ENCODE results near the gene PPM1L. TPM values are rescaled to one million over a fixed set of nuclear protein-coding genes. Genes with fewer than 3 reads are reported as not detected.
"Not testable (repeated sequence)": the region's sequence is repeated elsewhere in the genome, so short reads cannot be mapped to it uniquely, and the experiment has no call there.

PPM1L gene
- total RNA-seq, 1 experiment from 2014 or later, result 10.6 TPM

DNA sequence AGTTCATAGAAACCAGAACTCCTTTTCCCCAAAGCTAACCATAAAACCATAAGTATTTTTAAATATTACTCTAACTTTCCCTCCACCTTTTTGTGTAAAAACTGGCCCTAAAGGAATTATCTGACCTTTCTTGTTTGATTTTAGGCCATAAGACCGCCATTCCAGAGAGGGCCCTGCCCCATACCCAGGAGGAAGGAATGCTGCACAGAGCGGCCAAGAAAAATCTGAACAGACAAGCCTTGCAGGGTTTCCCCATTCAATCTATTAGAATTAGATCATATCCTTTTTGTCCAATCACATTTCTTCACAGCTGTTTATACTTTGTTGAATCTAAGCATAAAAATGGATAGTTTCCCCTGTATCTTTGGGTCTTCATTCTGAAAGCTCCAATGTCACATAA lies 252.1 kb downstream of the PPM1L start:
- Histone ChIP-seq H3K4me1 (ENCODE audit: insufficient read depth, low read length, poor library complexity, severe bottlenecking) (no peaks in the 10 kb centered on the region), H3K27ac (ENCODE audit: low read depth, low read length, poor library complexity, severe bottlenecking) (no peak overlapping the region), H3K36me3 (ENCODE audit: insufficient read depth, low read length, poor library complexity, severe bottlenecking) (no peaks in the 10 kb centered on the region), H3K9me3 (ENCODE audit: low read depth, low read length, poor library complexity, severe bottlenecking) (no peaks in the 10 kb centered on the region), H3K4me3 (ENCODE audit: low read depth, low read length, poor library complexity, severe bottlenecking) (no peak overlapping the region), H3K27me3 (replicated peaks; ENCODE audit: insufficient read depth, low read depth, low read length, poor library complexity) (no peaks in the 10 kb centered on the region)
- TF ChIP-seq, protein P1, sequence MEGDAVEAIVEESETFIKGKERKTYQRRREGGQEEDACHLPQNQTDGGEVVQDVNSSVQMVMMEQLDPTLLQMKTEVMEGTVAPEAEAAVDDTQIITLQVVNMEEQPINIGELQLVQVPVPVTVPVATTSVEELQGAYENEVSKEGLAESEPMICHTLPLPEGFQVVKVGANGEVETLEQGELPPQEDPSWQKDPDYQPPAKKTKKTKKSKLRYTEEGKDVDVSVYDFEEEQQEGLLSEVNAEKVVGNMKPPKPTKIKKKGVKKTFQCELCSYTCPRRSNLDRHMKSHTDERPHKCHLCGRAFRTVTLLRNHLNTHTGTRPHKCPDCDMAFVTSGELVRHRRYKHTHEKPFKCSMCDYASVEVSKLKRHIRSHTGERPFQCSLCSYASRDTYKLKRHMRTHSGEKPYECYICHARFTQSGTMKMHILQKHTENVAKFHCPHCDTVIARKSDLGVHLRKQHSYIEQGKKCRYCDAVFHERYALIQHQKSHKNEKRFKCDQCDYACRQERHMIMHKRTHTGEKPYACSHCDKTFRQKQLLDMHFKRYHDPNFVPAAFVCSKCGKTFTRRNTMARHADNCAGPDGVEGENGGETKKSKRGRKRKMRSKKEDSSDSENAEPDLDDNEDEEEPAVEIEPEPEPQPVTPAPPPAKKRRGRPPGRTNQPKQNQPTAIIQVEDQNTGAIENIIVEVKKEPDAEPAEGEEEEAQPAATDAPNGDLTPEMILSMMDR (conservative IDR thresholded peaks at IDR 0.05; ENCODE audit: low read depth, low read length), result no peak
- no peak for TF ChIP-seq EZH2 (IDR thresholded peaks at IDR 0.05; ENCODE audit: borderline replicate concordance, low read depth, low read length, poor library complexity, severe bottlenecking)
- no TSS peak for BruUV-seq (replicated peaks)
- intact Hi-C loops (cut with micrococcal nuclease; ENCODE audit: unreplicated experiment), result no loop called here
- ChIA-PET POLR2A (ENCODE audit: low non-redundant PET) (no interaction called here), CTCF (no interaction called here)
- DNase-seq (ENCODE audit: low spot score), result no peak

DNA sequence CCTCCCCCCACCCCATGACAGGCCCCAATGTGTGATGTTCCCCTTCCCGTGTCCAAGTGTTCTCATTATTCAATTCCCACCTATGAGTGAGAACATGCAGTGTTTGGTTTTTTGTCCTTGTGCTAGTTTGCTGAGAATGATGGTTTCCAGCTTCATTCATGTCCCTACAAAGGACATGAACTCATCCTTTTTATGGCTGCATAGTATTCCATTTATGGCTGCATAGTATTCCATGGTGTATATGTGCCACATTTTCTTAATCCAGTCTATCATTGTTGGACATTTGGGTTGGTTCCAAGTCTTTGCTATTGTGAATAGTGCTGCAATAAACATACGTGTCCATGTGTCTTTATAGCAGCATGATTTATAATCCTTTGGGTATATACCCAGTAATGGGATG lies 254.1 kb downstream of the PPM1L start:
- BruUV-seq (replicated peaks); POLR2A ChIA-PET (ENCODE audit: low non-redundant PET); H3K36me3 ChIP-seq (ENCODE audit: insufficient read depth, low read length, poor library complexity, severe bottlenecking); H3K27me3 ChIP-seq (replicated peaks; ENCODE audit: insufficient read depth, low read depth, low read length, poor library complexity); H3K4me3 ChIP-seq (ENCODE audit: low read depth, low read length, poor library complexity, severe bottlenecking); H3K9me3 ChIP-seq (ENCODE audit: low read depth, low read length, poor library complexity, severe bottlenecking); H3K4me1 ChIP-seq (ENCODE audit: insufficient read depth, low read length, poor library complexity, severe bottlenecking); CTCF ChIA-PET; intact Hi-C loops (cut with micrococcal nuclease; ENCODE audit: unreplicated experiment); DNase-seq (ENCODE audit: low spot score); H3K27ac ChIP-seq (ENCODE audit: low read depth, low read length, poor library complexity, severe bottlenecking): not testable (repeated sequence)

DNA sequence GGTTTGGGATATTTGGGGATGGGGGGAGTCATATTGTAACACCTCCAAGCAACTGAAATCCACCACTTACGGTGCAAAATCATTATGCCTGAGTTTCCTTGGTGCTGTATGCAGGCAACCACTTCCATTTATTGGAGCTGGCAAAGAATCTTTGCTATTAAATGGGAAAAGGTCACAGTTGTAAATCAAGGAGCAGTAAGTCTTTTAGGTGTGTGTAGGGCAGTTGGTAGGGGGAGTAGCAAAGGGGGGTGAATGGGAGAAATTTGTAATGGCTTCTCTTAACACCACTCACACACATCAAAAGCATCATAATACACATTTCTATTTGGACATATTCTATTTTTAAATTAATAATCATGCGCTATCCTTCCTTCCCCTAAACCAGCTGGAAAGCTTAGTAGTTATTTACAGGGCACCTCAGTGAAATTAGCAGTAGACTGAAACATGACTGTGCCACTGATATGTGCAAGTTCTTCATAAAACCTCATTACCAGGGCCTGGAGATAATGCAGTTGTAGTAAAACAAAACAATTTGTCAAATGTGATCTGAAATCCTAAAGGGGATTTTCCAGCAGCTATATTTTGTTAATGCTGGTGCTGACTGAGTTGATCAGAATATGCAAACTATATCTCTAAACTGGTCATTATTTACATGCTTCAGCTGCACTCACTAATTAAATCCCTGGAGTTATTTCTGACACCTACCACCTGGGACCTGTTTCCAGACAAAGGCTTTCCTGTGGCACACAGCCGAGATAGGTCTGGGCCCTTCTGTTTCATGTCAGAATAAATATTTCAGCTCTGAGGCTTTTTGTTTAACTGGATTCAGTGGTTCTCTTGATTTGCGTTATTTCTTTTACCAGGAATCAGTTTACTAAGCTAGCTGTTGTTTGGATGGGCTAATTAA lies 259.1 kb downstream of the PPM1L start:
- ChIA-PET CTCF (no interaction called here), POLR2A (ENCODE audit: low non-redundant PET) (no interaction called here)
- Histone ChIP-seq H3K27me3 (replicated peaks; ENCODE audit: insufficient read depth, low read depth, low read length, poor library complexity) (no peaks in the 10 kb centered on the region), H3K27ac (ENCODE audit: low read depth, low read length, poor library complexity, severe bottlenecking) (no peak overlapping the region), H3K9me3 (ENCODE audit: low read depth, low read length, poor library complexity, severe bottlenecking) (no peaks in the 10 kb centered on the region), H3K4me1 (ENCODE audit: insufficient read depth, low read length, poor library complexity, severe bottlenecking) (no peaks in the 10 kb centered on the region), H3K4me3 (ENCODE audit: low read depth, low read length, poor library complexity, severe bottlenecking) (no peak overlapping the region), H3K36me3 (ENCODE audit: insufficient read depth, low read length, poor library complexity, severe bottlenecking) (no peaks in the 10 kb centered on the region)
- BruUV-seq (replicated peaks), result no TSS peak
- TF ChIP-seq EZH2 (IDR thresholded peaks at IDR 0.05; ENCODE audit: borderline replicate concordance, low read depth, low read length, poor library complexity, severe bottlenecking), result no peak
- TF ChIP-seq, protein P1 (conservative IDR thresholded peaks at IDR 0.05; ENCODE audit: low read depth, low read length), result no peak
- DNase-seq (ENCODE audit: low spot score), result no peak
- intact Hi-C loops (cut with micrococcal nuclease; ENCODE audit: unreplicated experiment), result no loop called here
